Stimulated activated CD4-positive, alpha-beta T cell treated with anti-CD3 and anti-CD28 coated beads, TNF-alpha, amount 100 ng/mL, for 48 hours (primary cell): ENCODE measurements around the gene ARHGEF17.
A peak's percentile ranks its signal among the peaks of the same experiment; 100 is the strongest.

Experiments
- DNase-seq, 3 donors: peaks; one replicate each; pipeline ENCODE4 v3.0.0-alpha.2; 2020; ENCODE audit warnings: low read depth in 3 of 3

The ARHGEF17 gene

DNA sequence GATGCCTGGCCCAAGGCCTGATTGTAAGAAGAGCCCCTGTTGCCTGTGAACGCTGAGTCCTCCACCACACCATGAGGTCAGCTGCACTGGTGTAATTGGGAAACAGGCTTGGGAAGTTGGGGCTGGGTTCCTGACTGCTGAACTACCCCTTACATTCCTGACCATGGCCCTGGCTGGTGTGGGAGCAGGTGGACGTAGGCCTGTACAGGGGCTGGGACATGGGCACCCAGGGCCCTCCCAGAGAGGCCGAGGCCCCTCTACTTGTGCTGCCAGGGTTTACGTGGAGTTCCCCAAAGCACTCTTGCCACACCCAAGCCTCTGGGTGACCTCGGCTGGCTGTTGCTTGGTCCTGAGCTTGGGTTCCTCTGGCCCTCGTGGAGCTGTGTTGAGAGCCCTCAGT lies 73.5 kb downstream of the ARHGEF17 start:
- no peak for DNase-seq

GRCh38 chr11:73382183-73382582 lies 74.1 kb downstream of the ARHGEF17 start:
- DNase-seq, result no peak

GRCh38 chr11:73382747-73383146 lies 74.7 kb downstream of the ARHGEF17 start:
- no peak for DNase-seq

DNA sequence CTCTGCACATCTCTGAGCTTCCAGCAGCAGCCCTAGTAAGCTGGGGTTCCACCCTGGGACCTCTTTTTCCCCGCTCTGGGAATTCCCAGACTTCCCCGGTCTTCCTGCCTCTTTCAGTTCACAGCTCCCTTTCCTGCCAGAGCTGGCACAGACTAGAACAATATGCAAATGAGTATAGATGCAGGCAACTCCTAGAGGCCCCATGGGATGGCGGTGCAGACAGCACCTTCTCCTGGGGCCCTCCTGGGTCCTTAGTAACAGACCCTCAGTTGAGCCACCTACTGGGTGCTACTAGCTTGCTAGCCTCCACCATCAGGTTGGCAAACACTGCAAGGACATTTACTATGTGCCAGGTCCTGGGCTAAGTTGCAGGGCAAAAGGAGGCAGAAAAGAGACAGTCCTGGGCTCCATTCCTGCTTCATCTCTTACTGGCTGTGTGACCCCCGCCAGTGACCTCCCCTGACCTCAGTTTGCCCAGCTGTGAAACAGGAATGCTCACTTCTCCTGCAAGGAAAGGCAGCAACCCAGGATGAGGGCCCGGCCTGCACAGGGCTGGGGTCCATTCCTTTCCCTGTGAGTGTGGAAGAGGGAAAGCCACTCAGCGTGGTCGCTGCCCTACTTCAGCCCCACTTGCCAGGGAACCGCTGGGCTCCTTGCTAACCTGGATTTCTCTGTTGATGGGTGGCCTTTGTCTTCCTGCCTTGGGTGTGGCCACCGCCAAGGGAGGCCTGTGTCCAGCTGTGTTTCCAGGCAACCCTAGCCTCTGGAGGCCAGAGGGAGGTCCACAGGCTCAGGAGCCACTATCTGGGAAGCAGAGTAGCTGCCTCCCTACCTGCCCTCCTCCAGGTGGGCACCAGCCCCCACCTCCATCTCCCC lies 75.4 kb downstream of the ARHGEF17 start:
- DNase-seq, result no peak

DNA sequence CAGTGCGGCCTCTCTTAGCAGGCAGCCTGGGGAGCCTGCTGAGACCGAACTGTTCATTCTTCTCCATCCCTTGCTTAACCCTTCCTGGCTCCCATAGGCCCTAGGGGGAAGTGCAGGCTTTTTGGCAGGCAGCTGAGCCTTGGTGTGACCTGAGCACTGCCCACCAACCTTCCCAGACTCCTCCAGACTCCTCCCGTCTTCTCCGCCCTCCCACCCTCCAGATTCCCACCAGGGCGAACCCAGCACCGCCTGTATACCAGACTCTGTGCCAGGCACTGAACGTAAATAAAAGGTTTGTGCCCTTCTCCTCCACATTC lies 76.0 kb downstream of the ARHGEF17 start:
- no peak for DNase-seq

GRCh38 chr11:73384531-73384871 lies 76.4 kb downstream of the ARHGEF17 start:
- no peak for DNase-seq

DNA sequence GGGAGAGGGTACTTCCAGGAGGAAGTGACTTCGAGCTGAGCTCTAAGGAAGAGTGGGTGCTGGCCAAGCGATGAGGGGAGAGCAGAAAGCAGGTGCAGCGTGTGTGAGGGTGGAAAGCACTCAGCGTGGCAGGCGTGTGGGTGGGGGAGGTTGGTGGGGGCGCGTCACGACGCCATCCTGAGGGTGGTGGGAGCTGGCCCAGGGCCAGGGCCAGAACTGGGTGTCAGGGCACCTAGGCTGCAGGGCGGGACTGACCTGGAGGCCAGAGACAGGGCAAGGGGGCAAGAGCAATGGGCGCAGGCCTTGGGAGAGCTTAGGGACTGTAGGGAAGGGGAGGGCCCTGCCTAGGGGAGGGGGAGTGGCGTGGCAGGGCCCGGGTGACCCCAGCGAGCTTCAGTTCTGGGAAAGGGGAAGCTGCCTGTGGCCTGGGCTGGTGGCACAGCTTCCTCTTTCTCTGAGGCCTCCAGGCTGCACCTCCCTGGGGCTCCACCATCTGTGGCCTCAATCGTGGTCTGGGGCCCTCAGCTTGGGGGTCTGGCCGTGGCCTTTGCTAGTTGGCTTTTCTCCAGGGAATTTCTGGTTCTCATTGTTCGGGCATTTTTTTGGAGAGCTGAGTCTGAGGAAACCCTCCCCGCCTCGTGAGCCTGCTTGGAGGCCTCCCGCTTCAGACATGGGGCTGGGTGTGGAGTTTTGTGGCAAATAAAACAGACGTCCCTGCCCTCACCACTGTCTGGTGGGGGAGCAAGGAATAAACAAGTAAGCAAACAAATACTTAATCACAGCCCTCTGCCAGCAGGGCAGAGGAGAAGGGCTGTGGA lies 77.0 kb downstream of the ARHGEF17 start:
- no peak for DNase-seq

- no peak for DNase-seq
Measured at GRCh38 chr11:73386016-73386415, 77.9 kb downstream of the ARHGEF17 start.

DNA sequence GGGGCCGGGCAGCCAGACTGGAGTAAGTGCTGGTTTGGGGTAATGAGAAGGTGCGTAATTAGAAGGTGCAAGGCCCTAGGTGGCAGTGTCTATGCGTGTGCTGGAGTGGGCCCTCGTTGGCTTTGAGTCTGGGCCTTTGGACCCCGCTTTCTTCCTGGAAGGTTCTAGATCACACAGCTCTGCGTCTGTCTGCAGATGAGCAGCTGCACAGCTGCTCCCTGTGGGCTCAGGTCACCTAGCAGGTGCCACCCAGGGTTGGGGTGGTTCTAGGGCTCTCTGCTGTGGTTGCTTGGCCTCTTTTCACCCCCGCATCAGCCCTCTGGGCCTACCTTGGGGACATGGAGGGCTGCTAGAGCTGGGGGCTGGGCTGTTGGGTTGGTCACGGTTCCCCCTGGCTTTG lies 78.5 kb downstream of the ARHGEF17 start:
- DNase-seq, result no peak

DNA sequence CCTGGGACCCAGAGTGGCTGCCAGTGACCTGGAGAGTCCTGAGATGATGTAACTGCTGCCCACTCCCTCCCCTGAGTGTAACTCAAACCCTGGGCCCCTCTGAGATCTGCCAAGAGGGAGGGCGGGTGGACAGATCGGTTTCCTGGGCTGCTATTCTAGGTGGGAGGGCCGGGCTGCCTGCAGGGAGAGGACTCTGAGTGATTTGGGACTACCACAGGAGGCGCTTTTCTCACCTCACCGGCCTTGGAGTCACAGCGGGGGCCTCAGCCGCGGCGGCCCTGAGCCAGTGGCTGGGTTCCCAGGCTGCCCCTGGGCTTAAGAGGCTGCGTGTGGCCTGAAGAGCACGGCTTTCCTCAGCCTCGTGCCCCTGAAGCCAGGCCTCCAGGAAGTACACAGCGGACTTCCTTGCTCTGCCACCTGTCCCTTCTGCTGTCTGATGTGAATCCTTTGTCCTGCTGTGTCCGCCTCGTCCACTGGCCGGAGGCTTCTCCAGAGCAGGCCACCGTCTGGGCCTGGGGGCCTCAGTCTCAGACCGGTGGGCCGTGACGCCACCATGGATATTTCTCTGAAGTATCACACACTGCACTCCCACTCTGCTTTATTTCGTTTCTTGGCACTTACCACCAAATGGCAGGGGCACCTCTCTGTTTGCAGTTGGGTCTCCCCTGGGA lies 79.7 kb downstream of the ARHGEF17 start:
- no peak for DNase-seq

GRCh38 chr11:73388265-73389133 lies 80.4 kb downstream of the ARHGEF17 start:
- no peak for DNase-seq

- DNase-seq, result no peak
Measured at GRCh38 chr11:73389134-73389525, 81.1 kb downstream of the ARHGEF17 start.

- DNase-seq, result no peak
Measured at GRCh38 chr11:73389916-73390315, 81.8 kb downstream of the ARHGEF17 start.

GRCh38 chr11:73390601-73391565 lies 82.8 kb downstream of the ARHGEF17 start:
- no peak for DNase-seq

- DNase-seq, result no peak
Measured at GRCh38 chr11:73391665-73392064, 83.6 kb downstream of the ARHGEF17 start.

GRCh38 chr11:73392108-73393010 lies 84.3 kb downstream of the ARHGEF17 start:
- no peak for DNase-seq

- no peak for DNase-seq
Measured at GRCh38 chr11:73393011-73393380, 84.9 kb downstream of the ARHGEF17 start.

DNA sequence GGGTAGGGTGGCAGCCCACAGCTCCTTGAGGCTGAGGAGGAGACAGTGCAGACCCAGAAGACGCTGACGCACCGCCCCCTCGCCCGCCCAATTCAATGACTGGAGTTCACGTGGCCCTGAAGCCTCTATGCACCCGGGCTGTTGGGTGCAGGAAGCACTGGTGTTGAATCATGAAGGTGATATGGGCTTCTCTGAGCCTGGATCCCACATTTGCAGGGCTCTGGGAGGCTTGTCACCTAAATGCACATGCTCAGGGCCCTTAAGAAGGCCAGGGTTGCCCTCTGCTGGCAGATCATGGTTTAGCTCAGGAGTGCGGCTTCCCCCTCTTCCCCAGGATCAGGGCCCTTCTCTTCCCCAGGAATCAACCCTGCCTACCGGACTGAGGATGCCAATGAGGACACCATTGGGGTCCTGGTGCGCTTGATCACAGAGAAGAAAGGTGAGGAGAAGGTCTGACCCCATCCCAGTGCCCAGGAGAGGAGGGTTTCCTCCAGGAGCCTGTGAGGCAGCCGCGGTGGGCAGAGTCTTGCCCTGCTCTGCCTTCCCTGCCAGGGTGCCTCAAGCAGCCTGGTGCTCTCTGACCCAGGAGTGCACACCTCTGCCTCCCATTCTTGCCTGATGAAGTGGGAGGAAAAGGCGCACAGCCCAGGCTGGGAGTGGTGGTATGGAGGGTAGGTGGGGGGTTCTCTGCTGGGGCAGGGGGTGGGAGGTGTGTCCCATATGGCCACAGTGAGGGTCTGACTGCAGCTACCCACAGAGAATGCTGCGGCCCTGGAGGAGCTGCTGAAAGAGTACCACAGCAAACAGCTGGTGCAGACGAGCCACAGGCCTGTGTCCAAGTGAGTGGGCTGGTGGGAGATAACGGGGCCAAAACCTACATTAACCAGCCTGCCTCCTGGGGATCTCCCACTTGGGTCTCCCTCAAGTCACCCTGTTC lies 85.7 kb downstream of the ARHGEF17 start:
- peak; percentile 25 to 43 (median 39) for DNase-seq
